Activated CD4-positive, alpha-beta T cell treated with anti-CD3 and anti-CD28 coated beads for 4 hours (primary cell): ENCODE results near the gene FAM120B.

Experiments
- DNase-seq, 2 donors: peaks; one replicate each; pipeline ENCODE4 v3.0.0-alpha.2; 2020

Gene FAM120B

DNA sequence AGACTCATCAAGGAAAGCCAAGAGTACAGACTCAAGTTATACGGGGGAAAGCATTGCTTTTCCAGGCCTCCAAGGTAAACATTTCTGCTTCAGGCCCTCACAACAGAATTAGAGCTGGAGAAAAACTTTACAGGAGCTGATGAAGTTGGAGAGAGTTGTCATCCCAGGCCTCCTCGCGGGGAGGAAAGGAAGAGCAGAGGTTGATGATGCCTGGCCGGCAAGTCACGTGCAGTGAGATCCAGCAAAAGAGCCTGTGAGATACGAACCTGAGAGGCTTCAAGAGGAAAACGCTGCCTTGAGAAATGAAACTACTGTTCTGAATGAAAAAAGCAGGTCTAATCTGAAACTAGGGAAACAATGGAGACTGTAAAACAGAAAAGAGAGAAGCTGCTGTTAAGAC is 122.9 kb downstream of the FAM120B start:
- DNase-seq, result no peak

DNA sequence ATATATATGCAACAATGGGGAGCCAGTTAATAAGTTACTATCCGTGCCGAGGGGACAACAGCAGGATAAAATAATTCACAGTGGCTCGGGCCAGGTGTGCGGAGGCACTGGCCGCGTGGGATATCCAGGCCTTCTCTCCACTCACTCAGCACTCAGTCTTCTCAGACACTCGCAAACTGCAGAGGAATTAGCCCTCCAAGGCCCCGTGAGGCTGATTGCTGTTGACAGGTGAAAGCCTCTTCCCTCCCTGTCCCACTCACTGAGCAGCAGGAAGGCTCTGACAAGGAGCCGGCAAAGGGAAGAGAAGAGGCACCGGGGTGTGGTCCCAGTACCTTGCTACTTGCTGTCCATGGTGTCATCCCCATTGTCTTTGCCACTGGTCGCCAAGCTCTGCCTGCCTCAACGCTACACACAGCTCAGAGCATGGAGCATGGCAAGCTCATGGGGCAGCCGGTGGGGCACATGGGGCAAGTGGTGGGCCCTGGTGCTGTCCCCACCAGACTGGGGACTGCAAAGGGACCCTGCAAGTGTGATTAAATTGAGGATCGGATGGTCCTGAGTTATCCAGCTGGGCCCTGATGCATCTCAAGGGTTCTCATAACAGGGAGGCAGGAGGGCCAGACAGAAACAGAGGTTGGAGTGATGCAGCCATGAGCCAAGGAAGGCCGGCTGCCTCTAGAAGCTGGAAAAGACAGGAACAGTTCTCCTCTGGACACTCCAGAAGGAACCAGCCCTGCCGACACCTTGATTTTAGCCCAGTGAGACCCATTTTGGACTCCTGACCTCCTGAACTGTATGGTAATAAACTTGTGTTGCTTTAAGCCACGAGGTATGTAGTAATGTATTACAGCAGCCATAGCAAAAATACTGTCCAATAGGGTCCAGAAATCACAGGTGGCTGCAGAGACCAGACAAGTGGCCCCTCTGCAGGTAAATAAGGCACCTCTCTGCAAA is 126.9 kb downstream of the FAM120B start:
- no peak for DNase-seq

GRCh38 chr6:170434117-170434820 is 127.7 kb downstream of the FAM120B start:
- DNase-seq, result no peak

GRCh38 chr6:170434821-170435155 is 128.2 kb downstream of the FAM120B start:
- no peak for DNase-seq

DNA sequence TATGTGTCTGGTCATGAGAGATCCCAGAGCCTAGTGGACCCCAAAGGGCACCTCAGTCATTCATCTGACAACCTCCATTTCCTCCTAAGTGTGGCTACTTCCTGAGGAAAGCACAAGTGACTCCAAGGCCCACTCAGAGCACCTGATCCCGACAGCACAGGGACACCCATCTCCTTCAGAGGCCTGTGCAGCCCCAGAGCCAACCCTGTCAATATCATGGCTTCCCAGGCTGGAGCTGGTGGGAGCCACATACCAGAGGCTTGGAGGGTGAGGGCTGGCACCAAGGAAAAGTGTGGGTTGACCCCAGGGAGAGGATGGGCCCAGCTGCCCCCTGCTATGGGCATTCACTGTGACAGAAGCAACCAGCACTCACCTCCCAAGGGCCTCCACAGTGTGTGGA is 129.2 kb downstream of the FAM120B start:
- no peak for DNase-seq

GRCh38 chr6:170436209-170436809 is 129.8 kb downstream of the FAM120B start:
- no peak for DNase-seq

GRCh38 chr6:170437719-170438401 is 131.3 kb downstream of the FAM120B start:
- DNase-seq, result no peak

DNA sequence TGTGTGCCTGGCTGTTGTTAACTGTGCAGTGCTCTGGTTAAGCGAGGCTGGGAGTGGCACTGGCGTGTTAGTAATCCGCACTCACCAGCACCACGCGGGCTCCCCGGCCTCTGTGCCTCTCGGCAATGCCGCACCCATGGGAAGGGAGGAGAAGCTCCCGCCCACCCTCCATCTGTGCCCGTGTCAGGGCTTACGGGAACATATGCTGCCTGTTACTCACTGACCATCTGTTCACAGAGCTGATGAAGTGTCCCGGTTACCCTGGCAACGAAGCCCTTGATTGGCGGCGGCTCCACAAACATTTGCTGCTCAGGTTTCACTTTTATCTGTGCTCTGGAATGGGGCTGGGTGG is 131.8 kb downstream of the FAM120B start:
- DNase-seq, result peak in 1 of 2 donors; percentile 18

GRCh38 chr6:170438861-170439260 is 132.3 kb downstream of the FAM120B start:
- DNase-seq, result no peak

GRCh38 chr6:170439366-170440361 is 133.1 kb downstream of the FAM120B start:
- DNase-seq, result no peak

- no peak for DNase-seq
Measured at GRCh38 chr6:170440437-170440836, 133.9 kb downstream of the FAM120B start.

DNA sequence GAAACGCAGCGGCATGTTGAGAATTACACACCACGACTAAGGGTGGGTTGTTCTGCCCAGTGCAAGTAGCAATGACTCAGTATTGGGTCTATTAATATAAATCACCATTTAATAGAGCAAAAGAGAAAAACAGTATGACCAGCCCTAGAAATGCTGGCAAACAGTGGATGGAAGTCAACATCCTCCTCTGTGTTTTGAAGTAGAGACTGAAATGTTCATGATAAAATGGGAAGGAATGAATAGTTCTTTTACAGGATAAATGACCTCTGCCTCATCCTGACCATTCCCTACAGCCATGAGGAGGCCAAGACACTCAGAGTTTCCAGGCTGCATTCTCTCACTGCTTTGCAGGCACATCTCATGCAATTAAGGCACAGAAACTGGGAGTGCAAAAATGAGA is 134.8 kb downstream of the FAM120B start:
- no peak for DNase-seq

GRCh38 chr6:170442596-170442995 is 136.0 kb downstream of the FAM120B start:
- DNase-seq, result no peak

GRCh38 chr6:170443151-170443662 is 136.6 kb downstream of the FAM120B start:
- no peak for DNase-seq

DNA sequence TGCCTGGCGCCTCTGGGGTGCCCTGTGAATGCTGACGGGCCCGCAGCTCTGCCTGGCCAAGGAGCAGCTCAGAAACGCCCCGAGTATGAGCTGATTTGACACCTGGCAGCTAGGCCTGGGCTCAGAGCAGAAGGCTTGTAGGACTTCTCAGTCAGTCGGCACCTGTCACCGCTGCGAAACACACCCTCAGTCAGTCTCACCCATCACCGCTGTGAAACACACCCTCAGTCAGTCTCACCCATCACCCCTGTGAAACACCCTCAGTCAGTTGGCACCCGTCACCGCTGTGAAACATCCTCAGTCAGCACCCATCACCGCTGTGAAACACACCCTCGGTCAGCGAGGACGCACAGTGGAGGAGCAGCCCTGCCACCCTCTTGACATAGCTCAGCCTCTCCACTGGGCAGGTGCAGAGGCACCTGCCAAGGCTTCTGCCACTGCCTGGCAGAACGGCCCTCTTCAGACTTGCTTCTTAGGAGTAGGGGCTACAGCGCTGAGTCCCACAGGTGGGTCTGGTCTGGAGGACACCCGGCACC is 137.6 kb downstream of the FAM120B start:
- no peak for DNase-seq

DNA sequence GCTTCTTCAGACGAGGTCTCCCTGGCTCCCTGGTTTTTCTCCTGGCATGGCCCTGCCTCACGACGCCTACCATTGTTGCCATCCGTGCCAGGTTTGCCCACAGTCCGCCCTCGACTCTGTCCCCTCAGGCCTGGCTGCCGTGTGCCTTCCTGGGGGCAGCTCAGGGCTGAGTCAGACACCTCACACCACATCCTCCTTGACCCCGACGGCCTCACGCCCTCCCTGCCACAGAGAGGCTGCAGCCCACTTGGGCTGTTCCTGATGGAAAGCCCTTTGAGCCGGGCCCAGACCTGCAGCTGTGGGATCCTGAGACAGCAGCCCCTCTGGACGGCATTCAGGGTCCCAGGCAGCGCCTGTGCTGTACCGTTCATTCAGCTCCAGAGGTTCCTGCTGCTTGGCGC is 138.3 kb downstream of the FAM120B start:
- no peak for DNase-seq

DNA sequence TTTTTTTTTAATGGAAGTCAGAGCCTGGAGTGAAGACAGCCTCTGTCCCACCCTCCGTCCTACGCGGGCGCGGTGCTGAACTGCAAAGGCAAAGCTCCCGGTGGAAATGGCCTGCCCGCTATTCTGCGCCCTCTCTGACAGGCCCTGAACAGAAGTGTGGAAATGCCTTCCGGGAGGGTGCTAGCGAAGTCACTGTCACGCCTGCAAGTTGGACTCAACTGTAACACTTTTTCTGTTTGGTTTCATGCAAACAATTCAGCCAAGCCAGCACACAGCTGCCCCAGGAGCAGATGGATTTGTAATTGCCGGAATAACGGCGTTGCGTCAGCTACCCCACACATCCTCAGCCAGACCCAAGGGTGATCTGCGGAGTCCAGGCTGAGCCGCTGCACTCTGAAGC is 138.9 kb downstream of the FAM120B start:
- no peak for DNase-seq

GRCh38 chr6:170445971-170446370 is 139.4 kb downstream of the FAM120B start:
- no peak for DNase-seq

DNA sequence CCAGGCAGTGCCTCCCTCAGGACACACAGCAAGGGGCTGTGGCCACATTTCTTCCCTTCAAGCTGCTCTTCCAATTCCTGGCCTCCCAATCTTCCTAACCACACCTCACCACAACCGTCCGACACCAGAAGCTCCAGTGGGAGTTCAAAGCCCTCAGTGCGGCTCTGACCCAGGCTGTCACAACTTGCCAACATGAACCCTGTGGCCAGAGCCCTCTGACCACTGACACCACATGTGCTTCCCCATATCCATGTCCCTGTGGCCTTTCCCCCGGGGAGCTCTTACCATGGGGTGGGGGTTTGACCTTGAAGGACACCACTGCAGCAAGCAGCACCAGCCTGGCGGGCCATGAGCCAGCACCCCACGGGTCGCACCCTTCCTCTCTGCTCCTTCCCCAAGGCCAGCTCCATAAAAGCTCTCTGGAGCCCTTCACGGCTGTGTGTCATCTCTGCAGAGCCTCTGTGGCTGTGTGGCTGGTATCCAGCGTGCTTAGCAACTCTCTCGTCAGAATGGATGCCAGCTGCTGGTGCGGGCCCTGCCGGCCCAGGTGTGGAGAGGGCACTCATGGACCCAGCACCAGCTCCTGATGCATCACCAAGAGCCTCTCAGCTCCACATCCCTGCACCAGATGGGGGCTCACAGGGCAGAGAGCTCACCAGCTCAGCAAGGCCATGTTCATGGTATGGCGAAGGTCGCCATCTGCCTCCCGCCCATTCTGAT is 140.4 kb downstream of the FAM120B start:
- no peak for DNase-seq

- DNase-seq, result no peak
Measured at GRCh38 chr6:170447561-170447930, 141.0 kb downstream of the FAM120B start.

- DNase-seq, result no peak
Measured at GRCh38 chr6:170448317-170448716, 141.8 kb downstream of the FAM120B start.
